Neural cell (in vitro differentiated cells): ENCODE results near the gene AGBL1. TPM values are rescaled to one million over a fixed set of nuclear protein-coding genes. Genes with fewer than 3 reads are reported as not detected.

Source experiments
- H2AFZ ChIP-seq: fragments of 200-600, 300-800 bp; sonication (generic), shearing (Covaris generic); 2 replicates; pipeline ENCODE4 v1.6.0; 2014; ENCODE audit warnings: low read depth, mild to moderate bottlenecking, antibody characterized with exemption, low read length, moderate library complexity
- H3F3A ChIP-seq: fragments of 200-600 bp; shearing (Covaris generic); 2 replicates; pipeline ENCODE4 v1.6.1; 2016; ENCODE audit warnings: mild to moderate bottlenecking, moderate library complexity, mixed read lengths, antibody characterized with exemption, low read length; ENCODE audit not compliant: insufficient read depth, poor library complexity, severe bottlenecking
- H3K27ac ChIP-seq: fragments of 200-600, 300-800 bp; sonication (generic), shearing (Covaris generic); 2 replicates; pipeline ENCODE4 v1.5.1; 2014; ENCODE audit warnings: mild to moderate bottlenecking, low read length, moderate library complexity
- H3K27me3 ChIP-seq: fragments of 300-800, 200-600 bp; sonication (generic), shearing (Covaris generic); 2 replicates; pipeline ENCODE4 v1.6.0; 2014; ENCODE audit warnings: mild to moderate bottlenecking, low read depth, low read length, moderate library complexity; ENCODE audit not compliant: insufficient read depth
- H3K36me3 ChIP-seq: fragments of 300-800, 200-600 bp; sonication (generic), shearing (Covaris generic); 2 replicates; pipeline ENCODE4 v1.5.1; 2014; ENCODE audit warnings: mild to moderate bottlenecking, antibody characterized with exemption, low read length, moderate library complexity; ENCODE audit not compliant: insufficient read depth
- H3K4me2 ChIP-seq: fragments of 300-800, 200-600 bp; sonication (generic), shearing (Covaris generic); 2 replicates; pipeline ENCODE4 v1.6.0; 2014; ENCODE audit warnings: mild to moderate bottlenecking, low read length
- H3K4me3 ChIP-seq: fragments of 300-800, 200-600 bp; sonication (generic), shearing (Covaris generic); 2 replicates; pipeline ENCODE4 v1.5.1; 2014; ENCODE audit warnings: mild to moderate bottlenecking, low read length, moderate library complexity
- H3K79me2 ChIP-seq: fragments of 200-600 bp; shearing (Covaris generic); replicated peaks from 2 replicates; pipeline ENCODE4 v1.6.0; 2014; ENCODE audit warnings: mild to moderate bottlenecking, low read length, moderate library complexity; ENCODE audit not compliant: insufficient read depth
- H3K9ac ChIP-seq: fragments of 300-800, 200-600 bp; sonication (generic), shearing (Covaris generic); 2 replicates; pipeline ENCODE4 v1.6.1; 2016; ENCODE audit warnings: mild to moderate bottlenecking, low read length, mixed read lengths
- H3K9me2 ChIP-seq: fragments of 200-600 bp; shearing (Covaris generic); 2 replicates; pipeline ENCODE4 v1.6.1; 2016; ENCODE audit warnings: mild to moderate bottlenecking, low read length, mixed read lengths; ENCODE audit not compliant: insufficient read depth
- H3K9me3 ChIP-seq: fragments of 200-600, 300-800 bp; sonication (generic), shearing (Covaris generic); 2 replicates; pipeline ENCODE4 v1.6.1; 2016; ENCODE audit warnings: mild to moderate bottlenecking, mixed run types, low read length, moderate library complexity, mixed read lengths
- H4K20me1 ChIP-seq: fragments of 200-600 bp; shearing (Covaris generic); 2 replicates; pipeline ENCODE4 v1.6.1; 2016; ENCODE audit warnings: mild to moderate bottlenecking, mixed run types; ENCODE audit not compliant: insufficient read depth
- EP300 ChIP-seq: fragments of 450-650 bp; conservative IDR thresholded peaks from 2 replicates; pipeline ENCODE4 v1.6.1; 2014; ENCODE audit warnings: antibody characterized with exemption, mild to moderate bottlenecking, moderate library complexity; ENCODE audit not compliant: poor library complexity, severe bottlenecking
- POLR2AphosphoS5 ChIP-seq: IDR thresholded peaks from 2 replicates; pipeline ENCODE4 v1.6.1; 2012
- RAD21 ChIP-seq: fragments of 450-650 bp; conservative IDR thresholded peaks from 2 replicates; pipeline ENCODE4 v1.6.1; 2014; ENCODE audit warnings: antibody characterized with exemption, mild to moderate bottlenecking, moderate library complexity
- SMC3 ChIP-seq: fragments of 450-650 bp; conservative IDR thresholded peaks from 2 replicates; pipeline ENCODE4 v1.6.1; 2014; ENCODE audit warnings: antibody characterized with exemption, mild to moderate bottlenecking, moderate library complexity; ENCODE audit not compliant: poor library complexity
- polyA plus RNA-seq: library from polyadenylated mRNA; depleted of rRNA; stranded (reverse); fragments of >200 nt; gene quantifications from 2 replicates; pipeline ENCODE4 v1.2.3, GENCODE V29; 2014
- TF ChIP-seq, protein P1 (sequence below): IDR thresholded peaks from 2 replicates; pipeline ENCODE4 v1.6.1; 2012; ENCODE audit warnings: borderline replicate concordance
- TF ChIP-seq, protein P2 (sequence below): fragments of 450-650 bp; IDR thresholded peaks from 2 replicates; pipeline ENCODE4 v1.5.1; 2014; ENCODE audit warnings: antibody characterized with exemption, mild to moderate bottlenecking, moderate library complexity; ENCODE audit not compliant: poor library complexity, severe bottlenecking

The AGBL1 gene
- polyA plus RNA-seq, 1 donor from 2014 or later, result 0.12 TPM

GRCh38 chr15:87033056-87033455, 953.4 kb downstream of the AGBL1 start:
- Histone ChIP-seq H3K36me3 (no peaks in the 10 kb centered on the region), H3K9ac (no peak overlapping the region), H3K9me3 (no peaks in the 10 kb centered on the region), H3K27me3 (no peaks in the 10 kb centered on the region), H3K4me3 (no peak overlapping the region), H2AFZ (no peak overlapping the region), H3K27ac (no peak overlapping the region), H3K4me2 (no peak overlapping the region), H3K9me2 (no peaks in the 10 kb centered on the region), H4K20me1 (no peaks in the 10 kb centered on the region), H3K79me2 (no peaks in the 10 kb centered on the region), H3F3A (no peaks in the 10 kb centered on the region)
- TF ChIP-seq, protein P1, sequence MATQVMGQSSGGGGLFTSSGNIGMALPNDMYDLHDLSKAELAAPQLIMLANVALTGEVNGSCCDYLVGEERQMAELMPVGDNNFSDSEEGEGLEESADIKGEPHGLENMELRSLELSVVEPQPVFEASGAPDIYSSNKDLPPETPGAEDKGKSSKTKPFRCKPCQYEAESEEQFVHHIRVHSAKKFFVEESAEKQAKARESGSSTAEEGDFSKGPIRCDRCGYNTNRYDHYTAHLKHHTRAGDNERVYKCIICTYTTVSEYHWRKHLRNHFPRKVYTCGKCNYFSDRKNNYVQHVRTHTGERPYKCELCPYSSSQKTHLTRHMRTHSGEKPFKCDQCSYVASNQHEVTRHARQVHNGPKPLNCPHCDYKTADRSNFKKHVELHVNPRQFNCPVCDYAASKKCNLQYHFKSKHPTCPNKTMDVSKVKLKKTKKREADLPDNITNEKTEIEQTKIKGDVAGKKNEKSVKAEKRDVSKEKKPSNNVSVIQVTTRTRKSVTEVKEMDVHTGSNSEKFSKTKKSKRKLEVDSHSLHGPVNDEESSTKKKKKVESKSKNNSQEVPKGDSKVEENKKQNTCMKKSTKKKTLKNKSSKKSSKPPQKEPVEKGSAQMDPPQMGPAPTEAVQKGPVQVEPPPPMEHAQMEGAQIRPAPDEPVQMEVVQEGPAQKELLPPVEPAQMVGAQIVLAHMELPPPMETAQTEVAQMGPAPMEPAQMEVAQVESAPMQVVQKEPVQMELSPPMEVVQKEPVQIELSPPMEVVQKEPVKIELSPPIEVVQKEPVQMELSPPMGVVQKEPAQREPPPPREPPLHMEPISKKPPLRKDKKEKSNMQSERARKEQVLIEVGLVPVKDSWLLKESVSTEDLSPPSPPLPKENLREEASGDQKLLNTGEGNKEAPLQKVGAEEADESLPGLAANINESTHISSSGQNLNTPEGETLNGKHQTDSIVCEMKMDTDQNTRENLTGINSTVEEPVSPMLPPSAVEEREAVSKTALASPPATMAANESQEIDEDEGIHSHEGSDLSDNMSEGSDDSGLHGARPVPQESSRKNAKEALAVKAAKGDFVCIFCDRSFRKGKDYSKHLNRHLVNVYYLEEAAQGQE, result no peak
- TF ChIP-seq RAD21, result peak; percentile 19

GRCh38 chr15:87034886-87035285, 955.2 kb downstream of the AGBL1 start:
- Histone ChIP-seq H4K20me1 (no peaks in the 10 kb centered on the region), H2AFZ (no peak overlapping the region), H3K36me3 (no peaks in the 10 kb centered on the region), H3F3A (no peaks in the 10 kb centered on the region), H3K27ac (no peak overlapping the region), H3K4me2 (no peak overlapping the region), H3K9ac (no peak overlapping the region), H3K4me3 (no peak overlapping the region), H3K9me3 (no peaks in the 10 kb centered on the region), H3K9me2 (no peaks in the 10 kb centered on the region), H3K27me3 (no peaks in the 10 kb centered on the region), H3K79me2 (no peaks in the 10 kb centered on the region)
- TF ChIP-seq, protein P2, sequence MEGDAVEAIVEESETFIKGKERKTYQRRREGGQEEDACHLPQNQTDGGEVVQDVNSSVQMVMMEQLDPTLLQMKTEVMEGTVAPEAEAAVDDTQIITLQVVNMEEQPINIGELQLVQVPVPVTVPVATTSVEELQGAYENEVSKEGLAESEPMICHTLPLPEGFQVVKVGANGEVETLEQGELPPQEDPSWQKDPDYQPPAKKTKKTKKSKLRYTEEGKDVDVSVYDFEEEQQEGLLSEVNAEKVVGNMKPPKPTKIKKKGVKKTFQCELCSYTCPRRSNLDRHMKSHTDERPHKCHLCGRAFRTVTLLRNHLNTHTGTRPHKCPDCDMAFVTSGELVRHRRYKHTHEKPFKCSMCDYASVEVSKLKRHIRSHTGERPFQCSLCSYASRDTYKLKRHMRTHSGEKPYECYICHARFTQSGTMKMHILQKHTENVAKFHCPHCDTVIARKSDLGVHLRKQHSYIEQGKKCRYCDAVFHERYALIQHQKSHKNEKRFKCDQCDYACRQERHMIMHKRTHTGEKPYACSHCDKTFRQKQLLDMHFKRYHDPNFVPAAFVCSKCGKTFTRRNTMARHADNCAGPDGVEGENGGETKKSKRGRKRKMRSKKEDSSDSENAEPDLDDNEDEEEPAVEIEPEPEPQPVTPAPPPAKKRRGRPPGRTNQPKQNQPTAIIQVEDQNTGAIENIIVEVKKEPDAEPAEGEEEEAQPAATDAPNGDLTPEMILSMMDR, result no peak
- no peak for TF ChIP-seq RAD21
- TF ChIP-seq, protein P1, result no peak
- no peak for TF ChIP-seq POLR2AphosphoS5
- TF ChIP-seq SMC3, result no peak
- TF ChIP-seq EP300, result no peak
